Measurements from ENCODE around the gene CLRN3.

Gene CLRN3

DNA sequence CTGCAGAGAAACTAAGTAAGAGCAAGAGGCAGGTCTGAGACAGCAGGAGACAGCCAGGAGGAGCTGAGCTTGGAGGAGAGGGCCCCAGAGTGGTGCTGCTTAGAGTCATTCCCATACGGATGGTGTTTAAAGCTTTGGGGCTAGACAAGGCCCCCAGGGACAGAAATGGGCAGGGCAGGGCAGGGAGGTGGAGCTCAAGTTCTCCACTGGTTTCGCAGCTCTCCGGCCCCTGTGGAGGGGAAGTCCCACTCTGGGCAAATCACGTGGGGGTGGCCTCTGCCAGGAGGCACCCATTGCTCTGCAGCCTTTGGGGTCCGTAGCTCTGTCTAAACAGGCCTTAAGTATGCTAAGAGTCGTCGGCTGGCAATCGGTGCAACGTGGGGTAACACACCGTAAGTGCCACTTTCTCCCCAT, 13.1 kb upstream of the CLRN3 start:
- in situ Hi-C loops (cut with MboI; ENCODE audit: low pct_unique_long_range_greater_than_20kb, low sequenced_read_pairs) = loop anchor here (25.0 kb wide), 1 partner anchor 106 kb away; no protein-coding TSS in a partner anchor
- DNase-seq = no peak

DNA sequence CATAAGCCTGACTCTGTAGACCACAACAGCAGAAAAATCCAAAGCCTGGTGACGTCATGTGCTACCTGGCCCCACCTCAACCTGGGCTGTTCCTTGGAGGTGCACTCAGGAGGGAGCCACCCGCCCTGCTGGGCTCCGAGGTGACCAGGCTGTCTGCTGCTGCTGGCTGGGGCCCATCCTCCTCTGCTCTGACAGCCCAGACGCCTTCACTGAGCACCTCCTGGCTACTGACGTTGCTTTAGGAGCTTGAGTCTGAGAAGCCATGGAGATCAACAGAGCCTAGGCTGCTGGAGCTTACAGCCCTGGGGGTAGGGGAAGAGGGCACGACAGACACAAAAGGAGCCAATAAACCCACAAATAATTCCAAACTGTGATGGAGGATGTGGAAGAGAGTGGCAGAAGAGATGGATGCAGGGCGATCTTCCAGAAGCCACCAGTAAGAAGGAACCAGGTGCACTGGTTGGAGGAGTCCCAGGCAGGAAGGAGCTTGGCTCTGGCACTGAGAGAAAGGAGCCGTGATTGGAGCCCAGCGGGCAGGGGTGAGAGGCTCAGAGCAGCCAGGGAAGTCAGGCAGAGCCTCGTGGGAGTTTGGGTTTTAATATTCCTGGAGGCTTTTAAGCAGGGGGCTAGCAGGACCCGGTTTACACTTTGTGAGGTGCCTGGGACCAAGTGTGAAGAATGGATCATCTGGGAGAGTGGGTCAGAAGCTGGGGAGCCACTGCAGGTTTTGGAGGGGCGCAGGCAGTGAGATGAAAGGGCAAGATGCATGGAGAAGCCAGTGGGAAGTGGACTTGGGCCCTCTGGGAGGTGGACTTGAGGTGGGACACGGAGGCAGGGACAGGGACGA, 12.5 kb upstream of the CLRN3 start:
- DNase-seq = no peak
- in situ Hi-C loops (cut with MboI; ENCODE audit: low pct_unique_long_range_greater_than_20kb, low sequenced_read_pairs) = loop anchor here (25.0 kb wide), 1 partner anchor 107 kb away; no protein-coding TSS in a partner anchor

DNA sequence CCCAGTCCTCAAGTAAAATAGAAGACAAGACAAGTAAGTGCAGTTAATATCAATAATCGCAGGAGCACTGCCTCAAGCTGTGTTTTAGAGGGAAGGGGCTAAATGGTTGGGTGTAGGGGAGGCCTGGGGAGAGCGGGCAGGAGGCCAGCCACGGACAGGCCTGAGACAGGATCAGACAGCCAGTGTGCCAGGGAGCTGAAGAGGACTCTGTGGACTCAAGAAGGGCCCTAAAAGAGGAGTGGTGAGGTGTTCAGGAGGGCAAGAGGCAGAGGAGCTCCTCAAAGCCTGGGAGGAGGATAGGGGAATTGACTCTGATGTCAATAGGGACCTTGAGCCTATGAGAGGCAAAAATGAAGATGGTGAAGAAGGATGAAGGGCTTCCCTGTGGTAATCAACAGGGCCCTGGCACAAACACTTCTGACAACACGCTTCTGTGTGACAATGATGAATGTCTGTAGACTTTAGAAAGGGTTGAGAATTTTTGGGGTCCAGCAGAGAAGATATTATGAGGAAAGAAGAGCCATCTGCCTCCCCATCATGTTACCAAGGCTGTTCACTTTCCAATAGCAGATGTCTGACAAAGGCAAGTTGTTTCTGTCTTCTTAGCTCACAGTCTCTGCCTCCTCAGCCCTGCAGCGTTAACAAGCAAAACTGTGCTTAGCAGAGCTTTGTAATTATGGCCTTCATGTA, 11.7 kb upstream of the CLRN3 start:
- no peak for DNase-seq
- in situ Hi-C loops (cut with MboI; ENCODE audit: low pct_unique_long_range_greater_than_20kb, low sequenced_read_pairs) = loop anchor here (25.0 kb wide), 1 partner anchor 108 kb away; no protein-coding TSS in a partner anchor

DNA sequence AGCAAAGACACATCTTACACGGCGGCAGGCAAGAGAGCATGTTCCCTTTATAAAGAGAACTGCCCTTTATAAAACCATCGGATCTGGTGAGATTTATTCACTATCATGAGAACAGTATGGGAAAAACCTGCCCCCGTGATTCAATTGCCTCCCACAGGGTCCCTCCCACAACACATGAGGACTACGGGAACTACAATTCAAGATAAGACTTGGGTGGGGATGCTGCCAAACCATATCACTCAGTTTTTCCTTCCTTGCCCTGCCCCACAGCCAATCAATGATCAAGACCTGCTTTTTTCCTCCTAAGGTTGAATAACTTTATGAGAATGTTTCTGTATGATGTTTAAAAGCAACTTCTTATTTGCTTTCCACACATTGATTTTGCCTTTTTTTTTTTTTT, 11.0 kb upstream of the CLRN3 start:
- in situ Hi-C loops (cut with MboI; ENCODE audit: low pct_unique_long_range_greater_than_20kb, low sequenced_read_pairs) = loop anchor here (25.0 kb wide), 1 partner anchor 109 kb away; no protein-coding TSS in a partner anchor
- DNase-seq = no peak

DNA sequence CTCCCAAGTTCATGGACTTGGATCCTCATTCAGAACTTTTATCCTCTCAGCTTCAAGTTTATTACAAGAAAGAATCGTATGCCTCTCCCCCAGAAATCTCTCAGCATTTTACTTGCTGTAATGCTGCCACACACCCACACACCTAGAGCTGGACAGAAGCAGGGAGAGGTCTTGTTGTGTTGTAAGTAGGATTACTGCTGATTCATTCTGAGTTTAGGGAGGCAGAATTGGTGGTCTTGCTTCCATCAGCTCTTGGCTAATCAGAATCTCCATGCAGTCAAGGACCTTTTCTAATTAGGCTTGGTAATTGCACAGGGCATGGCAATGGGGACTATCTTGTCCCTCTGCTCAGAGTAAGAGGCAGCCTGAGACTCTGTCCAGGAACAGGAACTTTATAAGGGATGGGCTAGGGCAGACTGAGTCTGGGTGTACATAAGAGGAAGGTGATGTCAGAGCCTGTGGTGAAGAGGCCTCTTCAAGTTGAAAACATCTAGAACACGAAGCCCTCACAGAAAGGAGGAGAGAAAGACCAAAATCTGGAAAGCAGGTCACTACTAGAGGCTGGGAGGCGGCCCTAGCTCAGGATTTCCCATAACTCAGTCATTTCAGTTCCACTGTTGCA, 7.1 kb upstream of the CLRN3 start:
- DNase-seq = no peak
- in situ Hi-C loops (cut with MboI; ENCODE audit: low pct_unique_long_range_greater_than_20kb, low sequenced_read_pairs) = loop anchor here (25.0 kb wide), 1 partner anchor 112 kb away; no protein-coding TSS in a partner anchor

DNA sequence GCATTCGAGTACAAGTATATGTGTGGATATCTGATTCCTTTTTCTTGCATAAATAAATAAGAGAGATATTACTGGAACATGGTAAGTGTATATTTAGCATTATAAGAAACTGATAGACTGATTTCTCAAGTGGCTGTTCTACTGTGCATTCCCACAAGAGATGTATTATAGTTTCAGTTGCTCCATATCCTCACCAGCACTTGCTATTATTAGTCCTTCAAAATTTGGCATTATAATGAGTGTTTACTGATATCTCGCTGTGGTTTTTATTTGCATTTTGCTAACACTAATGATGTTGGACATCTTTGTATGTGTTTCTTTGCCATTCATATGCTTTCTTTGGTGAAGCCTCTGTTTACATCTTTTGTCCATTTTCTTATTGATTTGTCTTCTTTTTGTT, 4.4 kb upstream of the CLRN3 start:
- no peak for DNase-seq
- in situ Hi-C loops (cut with MboI; ENCODE audit: low pct_unique_long_range_greater_than_20kb, low sequenced_read_pairs) = no loop called here

DNA sequence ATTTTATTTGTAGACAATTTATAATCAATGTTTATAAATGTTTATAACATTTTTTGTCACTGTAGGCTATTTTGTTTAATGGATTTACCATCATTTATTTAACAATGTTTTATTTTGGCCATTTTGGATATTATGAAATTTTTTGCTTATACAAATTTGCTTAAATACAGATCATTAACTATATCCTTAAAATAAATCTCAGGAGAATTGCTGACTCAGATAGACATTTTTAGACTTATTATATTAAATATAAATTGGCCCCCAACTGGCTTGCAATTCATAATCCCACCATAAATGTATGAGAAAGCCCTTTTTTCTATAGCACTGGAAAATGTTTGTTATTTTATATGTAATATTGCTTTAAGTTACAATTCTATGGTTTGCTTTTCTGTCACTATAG, 3.8 kb upstream of the CLRN3 start:
- in situ Hi-C loops (cut with MboI; ENCODE audit: low pct_unique_long_range_greater_than_20kb, low sequenced_read_pairs) = no loop called here
- DNase-seq = no peak

DNA sequence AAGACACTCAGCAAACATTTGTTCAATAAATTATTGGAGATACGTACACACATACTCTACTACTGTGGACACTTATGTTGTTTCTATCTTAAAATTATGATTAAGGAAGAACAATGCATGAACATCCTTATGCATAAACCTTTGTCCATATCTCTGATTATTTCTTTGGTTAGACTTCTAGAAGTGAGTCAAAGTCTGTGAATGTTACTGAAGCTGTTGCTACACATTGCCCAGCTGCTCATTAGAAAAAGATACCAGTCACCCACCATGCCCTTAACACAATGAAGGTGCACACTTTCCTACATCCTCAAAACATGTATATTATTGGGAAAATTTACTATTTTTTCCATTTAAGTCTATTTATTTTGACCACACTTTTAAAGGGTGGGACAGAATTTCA, 1.4 kb upstream of the CLRN3 start:
- no peak for DNase-seq
- in situ Hi-C loops (cut with MboI; ENCODE audit: low pct_unique_long_range_greater_than_20kb, low sequenced_read_pairs) = no loop called here

DNA sequence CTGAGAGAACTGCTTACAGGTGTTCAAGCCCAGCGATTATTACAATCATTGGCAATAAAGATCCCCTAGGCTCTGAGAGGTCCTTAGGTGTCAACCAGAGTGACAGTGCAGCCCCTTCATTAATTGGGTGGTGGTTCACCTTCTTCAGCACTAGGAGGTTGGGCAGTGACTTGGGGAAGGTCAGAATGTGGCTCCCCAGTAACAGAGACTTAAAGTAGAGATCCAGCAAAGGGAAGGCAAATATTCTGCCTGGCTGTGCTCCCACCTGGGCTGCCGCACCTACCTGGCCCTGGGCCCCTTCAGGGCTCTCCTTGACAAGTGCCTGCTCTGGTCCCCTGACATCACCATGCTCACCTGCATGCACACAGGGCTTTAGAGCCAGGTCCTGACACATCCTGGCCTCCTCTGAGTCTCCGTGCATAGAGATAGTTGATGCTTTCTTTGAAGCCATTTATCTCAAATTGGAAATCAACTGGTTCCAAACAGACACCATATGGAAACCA, 1.9 kb downstream of the CLRN3 start:
- no peak for DNase-seq
- in situ Hi-C loops (cut with MboI; ENCODE audit: low pct_unique_long_range_greater_than_20kb, low sequenced_read_pairs) = no loop called here

DNA sequence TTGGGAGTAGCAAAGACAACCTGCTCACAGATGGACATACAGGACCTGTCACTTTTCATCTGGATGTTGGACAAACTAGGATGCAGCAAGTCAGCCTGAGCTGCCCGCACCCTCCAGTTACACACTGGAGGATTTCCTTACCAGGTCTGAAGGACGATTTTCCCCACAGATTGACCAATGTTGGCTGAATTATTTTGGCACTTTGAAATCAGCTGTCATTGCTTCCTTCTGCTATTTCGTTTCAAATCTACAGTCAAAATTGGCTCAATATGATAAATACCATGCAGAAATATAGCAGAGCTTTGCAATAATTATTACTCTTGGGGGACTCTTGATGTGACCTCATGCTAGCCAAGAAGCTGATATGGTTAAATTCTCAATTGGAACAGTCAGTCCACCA, 2.5 kb downstream of the CLRN3 start:
- no peak for DNase-seq
- in situ Hi-C loops (cut with MboI; ENCODE audit: low pct_unique_long_range_greater_than_20kb, low sequenced_read_pairs) = no loop called here

DNA sequence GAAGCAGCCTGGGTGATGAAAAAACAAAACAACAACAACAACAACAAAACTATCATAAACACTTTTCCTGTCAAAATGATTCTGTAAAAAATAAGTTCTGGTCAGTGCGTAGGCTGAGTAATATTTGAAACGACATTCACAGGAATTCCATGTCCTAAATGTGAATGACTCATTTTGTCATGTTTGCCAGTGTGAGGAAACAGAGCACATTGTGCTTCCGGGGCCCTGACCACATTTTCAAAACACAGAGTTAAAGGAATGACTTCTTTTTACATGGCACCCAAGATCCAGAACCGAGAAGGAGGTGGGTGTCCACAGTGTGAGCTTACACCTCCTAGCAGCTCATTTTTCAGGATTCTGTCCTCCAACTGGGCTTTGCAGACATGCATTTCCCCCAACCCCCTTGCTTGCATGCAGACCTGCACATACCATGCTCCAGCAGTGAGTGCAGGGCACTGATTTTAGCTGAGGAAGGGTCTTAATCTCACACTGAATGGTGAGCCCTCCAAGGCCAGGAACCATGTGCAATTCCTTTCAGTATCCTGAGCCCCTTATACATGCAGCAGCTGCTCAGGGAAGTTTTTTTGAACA, 3.0 kb downstream of the CLRN3 start:
- no peak for DNase-seq
- in situ Hi-C loops (cut with MboI; ENCODE audit: low pct_unique_long_range_greater_than_20kb, low sequenced_read_pairs) = no loop called here

DNA sequence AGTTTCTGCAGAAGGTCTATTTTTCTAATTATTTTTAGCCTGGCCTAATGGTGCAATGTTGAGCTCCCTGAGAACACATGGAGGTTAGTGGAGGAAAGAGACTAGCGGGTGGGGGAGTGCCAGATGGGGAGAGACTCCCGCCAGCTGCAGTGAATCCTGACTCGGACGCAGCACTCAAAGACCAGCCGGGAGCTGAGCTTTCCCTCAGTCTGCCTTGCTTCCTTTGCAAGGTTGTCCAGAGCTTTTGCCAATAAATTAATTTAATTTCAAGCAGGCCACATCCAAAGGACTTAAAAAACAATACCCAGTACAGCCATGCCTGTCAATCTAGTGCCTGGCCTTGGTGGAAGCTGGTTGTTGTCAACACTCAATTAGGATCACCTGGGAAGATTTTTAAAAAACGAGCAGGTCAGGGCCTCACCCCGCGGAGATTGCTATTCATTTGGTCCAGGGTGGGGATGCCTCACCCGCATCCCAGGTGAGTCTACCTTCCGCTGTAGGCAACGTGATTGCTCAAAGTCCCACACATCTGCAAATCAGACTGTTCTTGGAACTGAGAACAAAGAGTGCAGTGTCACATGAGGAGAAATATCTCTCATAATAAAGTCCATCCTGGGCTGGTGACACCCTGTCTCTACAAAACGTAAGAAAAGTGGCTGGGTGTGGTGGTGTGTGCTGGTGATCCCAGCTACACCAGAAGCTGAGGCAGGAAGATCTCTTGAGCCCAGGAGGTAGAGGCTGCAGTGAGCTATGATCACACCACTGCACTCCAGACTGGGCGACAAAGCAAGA, 4.0 kb downstream of the CLRN3 start:
- no peak for DNase-seq
- in situ Hi-C loops (cut with MboI; ENCODE audit: low pct_unique_long_range_greater_than_20kb, low sequenced_read_pairs) = no loop called here

DNA sequence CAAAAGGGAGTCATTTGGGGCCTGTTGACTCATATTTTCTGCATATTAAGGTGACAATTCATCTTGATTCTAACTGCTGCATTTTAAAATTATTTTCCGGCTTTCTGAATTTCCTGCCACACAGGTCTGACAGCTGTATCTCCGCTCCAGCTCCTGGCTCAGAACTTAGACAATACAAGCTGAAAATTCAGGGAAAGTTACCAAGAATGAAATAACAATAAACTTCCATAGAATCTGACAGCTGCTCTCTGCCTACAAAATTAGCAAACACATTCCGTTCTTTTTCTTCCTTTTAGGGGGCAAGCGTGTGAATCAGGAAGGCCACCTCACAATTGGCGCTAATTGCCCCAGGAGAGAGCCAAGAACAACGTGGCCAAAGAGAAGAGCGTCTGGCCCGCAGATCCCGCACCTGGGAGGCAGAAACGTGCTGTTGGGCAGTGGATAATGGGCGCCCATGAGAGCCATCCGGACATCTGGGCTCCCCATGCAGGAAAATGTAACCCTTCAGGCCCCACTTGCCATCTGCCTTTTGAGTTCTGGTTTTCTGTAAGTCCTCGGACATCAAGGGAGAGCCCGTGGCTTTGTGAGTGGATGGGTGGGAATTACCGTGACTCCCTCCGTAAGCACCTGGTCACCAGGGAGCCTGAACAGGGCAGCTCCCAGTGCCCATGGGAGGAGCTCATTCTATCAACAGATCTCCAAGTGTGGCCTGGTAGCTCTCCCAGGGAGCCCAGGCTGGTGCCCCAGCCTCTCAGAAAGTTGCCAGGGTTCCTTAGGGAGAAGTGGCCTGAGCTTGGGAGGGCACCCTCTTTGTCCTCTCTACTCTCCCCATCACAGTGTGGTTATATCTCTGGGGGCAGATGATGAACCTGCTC, 5.0 kb downstream of the CLRN3 start:
- in situ Hi-C loops (cut with MboI; ENCODE audit: low pct_unique_long_range_greater_than_20kb, low sequenced_read_pairs) = no loop called here
- DNase-seq = no peak

DNA sequence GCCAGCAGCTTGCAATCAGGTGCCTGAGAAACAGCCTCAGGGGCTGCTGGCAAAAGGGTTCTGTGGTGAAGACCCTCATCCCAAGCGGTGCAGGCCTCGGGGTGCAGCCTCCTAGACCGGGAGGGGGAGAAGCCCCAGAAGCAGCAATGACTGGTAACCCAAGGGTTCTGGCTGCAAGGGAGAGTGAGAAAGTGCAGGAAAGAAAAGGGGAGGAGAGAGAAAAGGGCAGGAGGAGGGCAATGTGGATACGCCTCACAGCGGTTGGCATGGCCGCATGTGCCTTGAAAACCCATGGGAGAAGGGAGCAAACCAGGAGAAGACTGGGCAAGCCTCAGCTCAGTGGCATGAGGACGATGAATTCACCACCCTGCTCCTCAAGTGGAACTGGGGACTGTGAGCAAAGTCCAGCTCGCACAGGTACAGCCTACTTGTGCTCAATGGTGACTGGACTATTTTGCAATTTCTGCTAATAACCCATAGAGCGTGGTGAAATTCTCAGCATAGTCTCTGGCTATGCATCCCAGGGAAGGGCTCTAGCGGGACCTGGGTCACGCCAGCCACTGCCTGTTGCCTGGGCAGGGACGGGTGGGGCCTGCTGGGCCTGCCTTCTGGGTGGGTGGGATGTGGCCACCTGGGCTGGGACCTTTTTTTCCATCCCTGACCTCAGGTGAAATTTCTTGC, 6.2 kb downstream of the CLRN3 start:
- in situ Hi-C loops (cut with MboI; ENCODE audit: low pct_unique_long_range_greater_than_20kb, low sequenced_read_pairs) = no loop called here

DNA sequence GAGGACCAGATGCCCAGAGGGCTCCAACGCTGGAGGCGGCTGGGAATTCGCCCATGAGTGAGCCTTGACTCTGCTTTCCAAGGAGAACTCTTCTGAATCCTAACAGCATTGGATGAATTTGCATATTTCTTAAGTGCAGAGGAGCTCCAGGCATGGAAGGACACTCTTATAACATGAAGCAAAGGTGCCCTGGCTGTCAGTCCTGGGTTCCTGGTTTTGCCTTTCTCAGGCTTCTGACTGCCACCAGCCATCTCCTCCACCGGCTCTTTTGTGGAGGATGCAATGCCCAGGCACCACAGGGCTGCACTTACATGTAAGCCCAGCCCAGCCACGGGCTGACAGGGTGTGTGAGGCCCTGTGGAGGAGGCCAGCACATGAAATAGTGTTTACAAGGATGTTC, 8.2 kb downstream of the CLRN3 start:
- in situ Hi-C loops (cut with MboI; ENCODE audit: low pct_unique_long_range_greater_than_20kb, low sequenced_read_pairs) = no loop called here
- no peak for DNase-seq

More for the DNA sequence above, 6.2 kb downstream of the CLRN3 start:
- no peak for DNase-seq

DNA sequence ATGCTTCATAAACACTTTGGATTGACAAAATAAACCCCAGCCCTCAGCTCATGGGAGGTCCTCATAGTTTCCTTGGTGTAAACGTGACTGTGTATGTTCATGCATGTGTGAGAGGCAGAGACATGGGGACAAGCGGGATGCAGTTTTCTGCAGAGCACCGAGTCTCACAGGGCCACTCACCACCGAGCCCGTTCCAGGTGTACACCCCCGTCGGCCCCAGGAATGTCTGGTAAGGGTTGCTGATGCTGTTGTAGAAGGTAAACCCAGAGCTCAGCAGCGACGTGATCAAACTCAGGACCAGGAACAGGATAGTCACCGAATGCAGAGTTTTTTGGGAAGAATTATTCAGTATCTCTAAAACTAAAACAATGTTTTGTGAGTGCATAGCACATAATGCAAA, 9.2 kb downstream of the CLRN3 start:
- DNase-seq = no peak
- in situ Hi-C loops (cut with MboI; ENCODE audit: low pct_unique_long_range_greater_than_20kb, low sequenced_read_pairs) = no loop called here

DNA sequence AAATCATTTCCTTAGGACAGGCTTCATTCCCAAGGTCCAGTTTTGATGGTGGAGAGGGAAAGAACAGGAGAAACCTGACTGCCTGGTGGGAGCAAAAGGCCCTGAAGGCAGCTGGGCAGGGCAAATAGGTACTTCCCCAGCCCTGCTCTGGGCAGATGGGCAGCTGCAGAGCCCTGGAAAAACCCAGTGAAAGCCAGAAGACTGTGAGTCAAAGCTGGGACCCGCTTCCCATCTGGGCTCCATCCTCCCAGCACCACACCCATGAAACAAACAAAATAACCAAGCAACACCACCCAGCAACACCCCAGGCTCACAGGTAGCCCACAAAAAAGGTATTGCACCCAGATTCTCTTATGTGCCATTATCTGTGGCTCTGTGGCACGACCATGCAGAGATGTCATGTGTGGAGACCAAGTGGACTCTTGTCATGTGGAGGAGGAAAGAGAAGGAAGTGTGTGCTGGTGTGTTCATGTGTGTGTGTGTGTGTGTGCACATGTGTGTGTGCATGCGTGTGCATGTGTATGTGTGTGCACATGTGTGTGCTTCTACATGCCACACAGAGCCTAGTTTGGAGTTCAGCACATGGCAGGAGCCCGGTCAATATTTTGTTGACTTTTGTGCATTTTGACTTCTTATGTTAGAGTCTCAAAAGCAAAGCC, 9.8 kb downstream of the CLRN3 start:
- DNase-seq = no peak
- in situ Hi-C loops (cut with MboI; ENCODE audit: low pct_unique_long_range_greater_than_20kb, low sequenced_read_pairs) = no loop called here
